Nucleus accumbens (tissue), 56 donors: ENCODE results near the gene MGAT1.
"Not testable (repeated sequence)": the region's sequence is repeated elsewhere in the genome, so short reads cannot be mapped to it uniquely, and the experiment has no call there.

Source experiments
- DNase-seq, 56 donors: peaks; one replicate each; lab custom pipeline; 2025; lab: John Stamatoyannopoulos, UW

MGAT1 gene

DNA sequence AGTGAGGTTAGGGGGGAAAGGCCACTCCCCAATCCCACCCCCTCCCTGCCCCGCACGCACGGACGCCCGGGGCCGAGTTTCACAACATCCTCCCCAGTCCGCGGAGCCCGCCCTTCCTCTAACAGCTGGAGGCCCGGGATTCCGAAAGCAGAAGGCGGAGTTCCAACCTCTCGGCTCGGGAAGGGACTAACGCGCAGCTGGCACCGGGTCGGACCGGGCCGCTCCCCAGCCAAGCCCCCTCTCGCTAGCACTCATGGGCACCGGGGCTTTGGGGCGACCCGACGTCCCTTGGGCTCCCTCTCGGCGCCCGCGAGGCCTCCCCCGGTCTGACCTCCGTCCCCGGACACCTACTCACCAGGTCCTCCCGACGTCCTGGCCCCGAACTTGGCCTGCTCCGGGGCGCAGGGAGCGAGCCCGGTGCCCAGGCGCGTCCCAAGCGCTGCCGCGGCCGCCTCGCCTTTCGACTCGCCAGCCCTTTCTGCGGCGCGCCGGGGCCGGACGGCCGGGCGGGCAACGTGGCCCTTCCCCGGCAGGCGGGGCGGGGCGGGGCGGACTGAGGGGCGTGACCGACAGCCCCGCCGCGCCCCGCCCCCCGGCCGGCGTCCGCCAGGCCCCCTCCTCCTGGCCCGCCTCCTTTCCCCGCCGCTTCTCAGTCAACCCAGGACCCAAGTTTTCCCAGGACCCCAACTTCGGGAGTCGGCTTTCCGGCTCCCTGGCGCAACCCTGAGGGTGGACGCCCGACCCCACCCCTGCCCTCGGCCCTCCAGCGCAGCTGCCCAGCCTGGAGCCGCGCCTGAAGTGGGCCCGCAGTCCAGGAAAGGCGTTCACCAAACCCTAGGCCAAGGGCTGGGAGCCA, at the start of gene MGAT1:
TSS of gene MGAT1 (minus strand) at position 482 of the 856 bp plus-strand sequence. CDS start 9,835 bp downstream, outside the sequence.
- DNase-seq = peak in 48 of 56 donors; percentile 22 to 88 (median 58)

DNA sequence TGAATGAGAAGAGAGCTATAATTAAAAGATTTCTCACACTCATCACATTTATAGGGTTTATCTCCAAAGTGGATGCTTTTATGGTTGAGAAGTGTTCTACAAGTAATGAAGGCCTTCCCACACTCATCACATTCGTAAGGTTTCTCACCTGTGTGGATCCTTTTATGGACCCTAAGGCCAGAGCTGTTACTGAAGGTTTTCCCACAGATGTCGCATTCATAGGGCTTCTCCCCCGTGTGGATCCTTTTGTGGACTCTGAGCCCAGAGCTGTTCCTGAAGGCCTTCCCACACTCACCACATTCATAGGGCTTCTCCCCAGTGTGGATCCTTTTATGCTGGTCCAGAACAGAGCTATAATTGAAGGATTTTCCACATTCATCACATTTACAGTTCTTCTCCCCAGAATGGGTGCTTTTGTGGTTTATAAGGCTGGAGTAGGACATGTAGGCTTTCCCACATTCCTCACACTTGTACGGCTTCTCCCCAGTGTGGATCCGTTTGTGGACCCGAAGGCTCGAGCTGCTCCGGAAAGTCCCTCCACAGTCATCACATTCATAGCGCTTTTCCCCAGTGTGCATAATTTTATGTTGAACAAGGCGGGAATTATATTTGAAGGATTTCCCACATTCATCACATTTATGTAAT, 48.0 kb upstream of the MGAT1 start:
- DNase-seq = no peak

DNA sequence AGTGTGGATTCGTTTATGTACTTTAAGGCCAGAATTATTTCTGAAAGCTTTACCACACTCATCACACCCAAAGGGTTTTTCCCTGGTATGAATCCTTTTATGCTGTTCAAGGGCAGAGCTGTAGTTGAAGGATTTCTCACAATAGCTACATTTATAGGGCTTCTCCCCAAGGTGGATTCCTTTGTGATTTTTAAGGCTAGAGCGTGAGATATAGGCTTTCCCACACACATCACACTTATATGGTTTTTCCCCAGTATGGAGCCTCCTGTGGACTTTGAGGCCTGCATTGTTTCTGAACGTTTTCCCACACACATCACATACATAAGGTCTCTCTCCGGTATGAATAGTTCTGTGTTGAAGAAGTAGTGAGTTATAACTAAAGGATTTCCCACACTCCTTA, 47.2 kb upstream of the MGAT1 start:
- no peak for DNase-seq

DNA sequence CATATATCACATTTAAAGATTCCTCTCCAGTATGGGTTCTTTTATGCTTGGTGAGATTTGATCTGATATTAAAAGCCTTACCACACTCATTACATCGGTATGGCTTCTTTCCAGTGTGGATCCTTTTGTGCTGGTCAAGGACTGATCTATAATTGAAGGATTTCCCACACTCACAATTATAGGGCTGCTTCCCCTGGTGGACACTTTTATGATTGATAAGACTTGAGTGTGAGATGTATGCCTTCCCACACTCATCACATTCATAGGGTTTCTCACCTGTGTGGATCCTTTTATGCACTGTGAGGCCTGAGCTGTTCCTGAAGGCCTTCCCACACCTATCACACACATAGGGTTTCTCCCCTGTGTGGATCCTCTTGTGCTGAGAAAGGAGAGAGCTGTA, 46.3 kb upstream of the MGAT1 start:
- no peak for DNase-seq

DNA sequence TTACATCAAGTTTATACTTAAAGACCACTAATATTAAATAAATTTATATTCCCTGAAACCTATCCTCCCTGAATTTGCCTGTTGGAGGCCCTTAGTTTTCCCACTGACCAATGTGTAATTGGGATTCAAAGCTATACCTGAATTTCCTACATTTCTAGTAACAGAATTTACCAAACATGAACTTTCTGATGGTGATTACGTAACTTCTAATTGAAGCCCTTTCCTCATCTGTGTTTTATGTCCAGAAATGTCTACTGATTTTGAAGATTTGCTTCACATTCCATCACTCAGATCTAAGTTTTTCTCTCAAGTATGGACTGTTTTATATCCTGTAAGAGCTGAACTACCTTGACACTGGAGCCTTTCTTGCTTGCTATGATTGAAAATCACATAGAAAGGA, 45.7 kb upstream of the MGAT1 start:
- DNase-seq = no peak

DNA sequence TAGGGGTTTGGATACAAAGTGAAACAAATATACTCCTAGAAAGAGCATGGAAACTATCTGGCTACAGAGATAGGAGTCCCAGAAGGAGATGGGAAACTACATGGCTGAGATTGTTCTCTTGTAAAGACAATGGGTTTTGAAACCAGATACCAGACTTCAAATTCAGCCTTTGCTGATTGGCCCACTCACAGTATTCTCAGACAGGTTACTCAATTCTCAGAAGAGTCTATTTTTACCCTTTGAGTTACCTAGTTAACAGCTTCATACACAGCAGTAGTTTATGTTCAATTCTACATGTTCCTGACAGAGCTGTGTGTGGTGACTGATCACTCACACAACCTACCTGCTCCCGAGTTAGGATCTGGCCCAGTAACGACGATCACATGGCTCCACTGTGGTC, 44.4 kb upstream of the MGAT1 start:
- DNase-seq = no peak

DNA sequence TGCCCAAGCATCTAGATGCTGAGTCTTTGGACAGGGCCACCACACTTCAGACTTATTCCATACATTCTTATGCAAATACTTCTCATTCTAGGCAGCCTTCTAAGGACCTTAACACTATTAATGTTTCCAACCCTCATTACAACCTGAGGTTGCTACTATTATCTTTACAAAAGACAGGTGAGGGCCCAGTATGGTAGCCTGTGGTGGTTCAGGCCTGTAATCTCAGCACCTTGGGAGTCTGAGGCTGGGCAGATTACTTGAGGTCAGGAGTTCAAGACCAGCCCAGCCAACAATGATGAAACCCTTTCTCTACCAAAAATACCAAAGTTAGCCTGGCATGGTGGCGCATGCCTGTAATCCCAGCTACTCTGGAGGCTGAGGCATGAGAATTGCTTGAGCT, 42.3 kb upstream of the MGAT1 start:
- DNase-seq = no peak

DNA sequence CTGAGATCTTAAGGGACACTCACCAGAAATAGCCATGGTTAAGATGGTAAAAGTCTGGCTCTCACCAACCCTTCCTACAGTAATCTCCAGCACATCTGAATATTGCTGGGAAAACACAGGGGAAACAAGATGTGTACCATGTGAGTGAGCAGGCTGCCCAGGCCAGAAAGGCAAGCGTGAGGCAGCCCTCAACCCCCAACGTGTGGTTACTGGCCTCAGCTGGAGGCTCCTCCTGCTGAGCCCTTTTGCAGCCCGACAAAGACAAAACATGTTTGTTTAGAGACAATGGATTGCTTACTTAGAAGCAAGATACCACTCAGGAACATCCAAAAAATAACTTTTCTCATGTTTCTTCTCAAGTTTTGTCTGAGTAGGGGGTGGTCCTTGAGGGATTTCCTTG, 41.8 kb upstream of the MGAT1 start:
- DNase-seq = no peak

DNA sequence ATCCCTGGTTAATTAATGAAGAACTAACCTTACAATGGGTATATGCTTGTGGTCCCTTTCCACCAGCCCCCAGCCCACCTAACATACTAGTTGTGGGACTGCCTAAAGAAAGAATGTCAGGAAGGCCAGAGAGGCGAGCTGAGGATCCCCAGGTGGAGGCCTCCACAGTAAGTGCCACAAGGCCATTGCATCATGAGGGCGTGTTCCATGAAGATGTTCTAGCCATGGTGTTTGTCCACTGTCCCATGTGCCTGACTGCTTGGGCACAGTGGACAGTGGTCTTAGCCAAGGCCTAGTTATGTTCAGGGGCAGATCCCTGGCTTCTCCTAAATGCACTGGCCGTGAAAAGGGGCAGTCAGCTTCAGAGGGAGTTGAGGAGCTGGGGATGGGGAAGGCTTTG, 37.3 kb upstream of the MGAT1 start:
- DNase-seq = no peak

DNA sequence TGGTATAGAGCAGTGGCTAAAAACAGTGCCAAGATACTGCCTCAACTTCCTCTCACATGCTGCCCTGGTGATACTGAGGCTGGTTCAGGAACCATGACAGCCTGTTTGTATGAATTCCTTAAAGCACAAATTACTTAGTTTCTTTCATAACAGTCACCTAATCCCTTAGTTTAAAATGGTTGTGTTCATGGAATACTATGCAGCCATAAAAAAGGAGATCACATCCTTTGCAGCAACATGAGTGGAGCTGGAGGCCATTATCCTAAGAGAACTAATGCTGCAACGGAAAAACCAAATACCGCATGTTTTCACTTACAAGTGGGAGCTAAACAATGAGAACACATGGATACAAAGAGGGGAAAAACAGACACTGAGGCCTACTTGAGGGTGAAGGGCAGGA, 36.6 kb upstream of the MGAT1 start:
- DNase-seq = no peak

DNA sequence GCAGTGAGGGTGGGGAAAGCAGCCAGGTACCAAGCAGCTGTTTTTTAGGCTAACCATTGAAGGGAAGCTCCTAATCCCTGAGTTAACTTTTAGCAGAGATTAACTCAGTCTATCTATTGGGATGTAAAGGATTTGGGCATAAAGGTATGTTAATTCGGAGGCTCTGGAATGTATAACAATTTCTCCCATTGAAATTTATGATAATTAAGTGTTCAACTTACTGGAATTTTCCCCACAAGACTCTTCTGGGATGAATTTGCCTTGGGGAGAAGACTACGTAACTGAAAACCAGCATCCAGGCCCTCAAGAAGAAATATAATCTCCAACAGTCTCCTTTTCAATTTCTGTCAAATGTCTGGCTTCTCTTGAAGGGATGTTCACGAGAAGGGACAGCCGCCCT, 34.9 kb upstream of the MGAT1 start:
- DNase-seq = no peak

DNA sequence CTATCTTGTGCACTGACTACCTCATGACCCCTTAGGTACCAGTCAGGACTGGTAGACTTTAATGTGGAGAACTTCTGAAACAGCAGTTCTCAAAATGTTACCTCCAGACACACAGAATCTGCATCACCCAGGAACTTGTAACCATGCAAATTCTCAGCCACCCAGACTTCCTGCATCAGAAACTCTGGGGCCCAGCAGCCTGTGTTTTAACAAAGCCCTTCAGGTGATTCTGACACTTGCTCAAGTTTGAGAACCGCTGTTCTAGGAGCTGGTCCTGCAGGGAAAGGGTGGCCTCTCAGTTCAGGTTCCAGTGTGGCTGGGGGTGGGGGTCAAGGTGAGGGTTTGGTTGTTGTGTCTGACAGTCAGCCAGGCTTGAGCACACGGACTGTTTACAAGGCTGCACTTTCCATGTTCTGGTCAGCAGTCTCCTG, 30.0 kb upstream of the MGAT1 start:
- no peak for DNase-seq

DNA sequence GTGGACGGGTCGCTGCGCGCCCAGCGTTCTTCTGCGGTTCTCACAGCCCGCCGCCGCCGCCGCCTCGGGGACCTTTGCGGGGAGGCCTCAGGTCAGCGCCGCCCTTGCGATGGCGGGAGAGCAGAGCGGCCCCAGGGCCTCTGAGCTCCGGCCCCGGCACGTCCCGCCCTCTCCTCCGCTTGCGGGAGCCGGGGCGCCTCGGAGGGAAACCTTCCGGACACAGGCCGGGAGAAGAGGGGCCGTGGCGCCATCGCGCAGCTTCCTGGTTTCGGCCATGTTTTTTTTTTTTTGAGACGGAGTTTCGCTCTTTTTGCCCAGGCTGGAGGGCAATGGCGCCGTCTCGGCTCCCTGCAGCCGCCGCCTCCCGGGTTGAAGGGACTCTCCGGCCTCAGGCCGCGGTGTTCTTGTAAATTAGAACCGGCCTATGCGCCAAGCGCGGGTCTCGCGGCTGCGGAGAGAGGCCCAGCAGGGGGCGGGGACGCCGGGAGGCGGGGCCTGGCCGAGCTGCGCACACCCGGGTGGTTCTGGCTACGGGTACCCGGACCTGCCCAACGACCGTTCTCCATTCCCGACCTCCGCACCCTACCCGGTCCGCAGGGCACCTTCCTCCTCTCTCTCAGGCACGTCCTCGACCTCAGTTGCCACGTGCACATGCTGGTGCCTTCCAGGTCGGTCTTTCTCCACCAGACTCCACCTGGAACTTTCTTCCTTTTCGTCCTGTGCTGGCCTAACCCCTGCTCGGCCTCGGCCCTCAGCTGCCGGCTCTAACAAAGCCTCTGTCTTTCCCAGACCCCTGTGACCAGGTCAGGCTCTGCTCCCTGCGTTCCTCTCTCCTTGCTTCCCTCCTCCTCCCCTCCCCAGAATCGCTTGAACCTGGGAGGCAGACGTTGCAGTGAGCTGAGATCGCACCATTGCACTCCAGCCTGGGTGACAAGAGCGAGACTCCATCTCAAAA, 28.8 kb upstream of the MGAT1 start:
- peak in 54 of 56 donors; percentile 44 to 90 (median 78) for DNase-seq

DNA sequence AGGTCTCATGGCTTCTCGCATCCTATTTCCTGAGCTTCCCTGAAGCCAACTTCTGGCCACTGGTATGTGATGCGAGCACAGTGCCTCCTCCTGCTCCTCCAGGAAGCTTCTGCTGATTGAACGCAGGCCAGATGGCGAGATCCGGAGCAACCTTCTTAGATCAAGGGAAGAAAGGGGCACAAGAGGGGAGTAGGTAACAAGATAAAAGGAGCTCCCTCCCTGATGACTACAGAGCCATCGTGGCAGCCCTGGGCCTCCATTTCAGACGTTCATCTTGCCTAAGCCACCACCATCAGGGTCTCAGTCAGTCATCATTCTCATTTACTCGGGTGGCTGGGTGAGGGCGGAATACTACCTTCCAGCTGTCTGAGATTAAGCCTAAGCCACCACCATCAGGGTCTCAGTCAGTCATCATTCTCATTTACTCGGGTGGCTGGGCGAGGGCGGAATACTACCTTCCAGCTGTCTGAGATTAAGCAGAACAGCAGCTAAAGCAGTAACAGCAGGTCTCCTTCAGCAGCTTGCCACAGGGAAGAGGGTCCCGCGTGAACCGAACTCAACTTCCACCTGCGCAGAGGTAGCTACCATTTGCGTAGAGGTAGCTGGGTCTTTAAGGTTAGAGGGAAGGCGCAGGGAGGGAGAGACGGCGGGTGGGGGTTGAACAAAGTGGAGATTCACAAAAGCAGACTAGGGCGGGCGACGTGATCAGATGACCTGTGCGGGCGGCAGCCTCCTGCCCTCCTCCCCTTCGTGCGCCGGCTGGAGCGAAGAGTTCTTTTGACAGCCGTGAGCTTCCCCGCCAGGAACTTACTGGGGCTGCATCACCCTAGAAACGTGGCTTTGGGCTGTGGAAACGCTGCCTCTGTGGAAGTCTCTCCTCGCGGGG, 27.9 kb upstream of the MGAT1 start:
- DNase-seq = peak in 51 of 56 donors; percentile 25 to 84 (median 64)

DNA sequence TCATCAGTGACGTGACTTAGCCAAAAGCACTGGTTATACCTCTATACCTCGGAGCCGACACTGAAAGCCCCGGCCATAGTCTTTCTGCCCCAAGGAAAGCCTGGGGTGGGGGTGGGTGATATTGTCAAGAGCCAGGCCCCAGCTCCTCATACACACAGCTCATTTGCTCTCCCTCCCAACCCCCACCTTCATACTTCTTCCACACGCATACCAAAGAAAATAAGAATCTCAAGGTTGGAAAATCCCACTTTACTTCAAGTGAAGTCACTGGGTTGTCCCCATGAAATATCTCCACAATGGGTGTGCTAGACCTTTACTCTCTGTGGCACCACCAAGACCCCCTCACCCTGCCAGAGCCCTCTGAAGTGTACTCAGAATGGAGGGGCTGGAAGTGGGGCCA, 27.1 kb upstream of the MGAT1 start:
- DNase-seq = no peak

DNA sequence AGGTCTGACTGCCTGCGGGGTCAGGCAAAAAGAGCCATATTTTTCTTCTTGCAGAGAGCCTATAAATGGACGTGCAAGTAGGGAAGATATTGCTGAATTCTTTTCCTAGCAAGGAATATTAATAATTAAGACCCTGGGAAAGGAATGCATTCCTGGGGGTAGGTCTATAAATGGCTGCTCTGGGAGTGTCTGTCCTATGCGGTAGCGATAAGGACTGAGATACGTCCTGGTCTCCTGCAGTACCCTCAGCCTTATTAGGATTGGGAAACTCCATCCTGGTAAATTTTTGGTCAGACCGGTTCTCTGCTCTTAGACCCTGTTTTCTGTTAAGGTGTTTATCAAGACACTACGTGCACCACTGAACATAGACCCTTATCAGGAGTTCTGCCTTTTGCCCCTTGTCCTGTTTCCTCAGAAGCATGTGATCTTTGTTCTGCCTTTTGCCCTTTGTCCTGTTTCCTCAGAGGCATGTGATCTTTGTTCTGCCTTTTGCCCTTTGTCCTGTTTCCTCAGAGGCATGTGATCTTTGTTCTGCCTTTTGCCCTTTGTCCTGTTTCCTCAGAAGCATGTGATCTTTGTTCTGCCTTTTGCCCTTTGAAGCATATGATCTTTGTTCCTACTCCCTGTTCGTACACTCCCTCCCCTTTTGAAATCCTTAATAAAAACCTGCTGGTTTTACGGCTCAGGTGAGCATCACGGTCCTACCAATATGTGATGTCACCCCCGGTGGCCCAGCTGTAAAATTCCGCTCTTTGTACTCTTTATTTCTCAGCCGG, 26.3 kb upstream of the MGAT1 start:
- not testable (repeated sequence) for DNase-seq

DNA sequence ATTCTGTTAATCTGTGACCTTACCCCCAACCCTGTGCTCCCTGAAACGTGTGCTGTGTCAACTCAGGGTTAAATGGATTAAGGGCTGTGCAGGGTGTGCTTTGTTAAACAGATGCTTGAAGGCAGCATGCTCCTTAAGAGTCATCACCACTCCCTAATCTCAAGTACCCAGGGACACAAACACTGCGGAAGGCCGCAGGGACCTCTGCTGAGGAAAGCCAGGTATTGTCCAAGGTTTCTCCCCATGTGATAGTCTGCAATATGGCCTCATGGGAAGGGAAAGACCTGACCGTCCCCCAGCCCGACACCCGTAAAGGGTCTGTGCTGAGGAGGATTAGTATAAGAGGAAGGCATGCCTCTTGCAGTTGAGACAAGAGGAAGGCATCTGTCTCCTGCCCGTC, 24.8 kb upstream of the MGAT1 start:
- DNase-seq = not testable (repeated sequence)

DNA sequence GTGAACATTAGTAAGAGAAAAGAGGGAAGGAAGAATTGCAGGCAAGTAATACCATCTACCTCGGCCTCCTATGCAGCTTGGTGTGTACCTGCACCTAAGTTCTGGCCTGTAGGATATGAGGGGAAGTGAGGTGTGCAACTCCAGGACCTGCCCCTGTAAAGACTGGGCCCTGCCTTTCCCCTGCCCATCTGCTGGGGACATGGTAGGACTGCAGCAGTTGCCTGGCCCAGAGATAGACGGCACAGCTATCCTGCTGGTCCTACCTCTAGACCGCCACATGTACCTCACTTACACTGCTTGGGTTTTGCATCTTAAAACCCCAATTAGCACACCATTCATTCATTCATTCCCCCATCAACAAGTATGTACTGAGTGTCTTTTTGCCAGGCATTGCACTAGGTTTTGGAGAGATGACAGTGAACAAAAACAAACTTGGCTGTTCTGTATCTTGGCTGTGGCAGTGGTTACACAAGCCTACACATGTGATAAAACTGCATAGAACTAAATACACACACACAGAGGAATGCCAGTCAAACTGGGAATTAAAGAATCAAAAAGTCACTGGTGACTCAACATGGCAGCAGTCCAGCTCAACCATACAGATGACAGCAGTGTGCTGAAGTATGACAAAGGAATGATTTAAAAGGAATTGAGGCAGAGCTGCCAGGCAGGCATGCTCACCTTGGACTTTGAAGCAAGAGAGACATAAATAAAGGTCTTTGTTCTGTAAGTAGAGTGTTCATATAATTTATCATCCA, 23.3 kb upstream of the MGAT1 start:
- peak in 4 of 56 donors; percentile 13 to 48 (median 20) for DNase-seq
